Choroid plexus epithelial cell (primary cell): ENCODE measurements around the gene ADI1.
A peak's percentile ranks its signal among the peaks of the same experiment; 100 is the strongest.

Experiments used
- DNase-seq: peaks from one replicate; pipeline ENCODE4 v3.0.0-alpha.2; 2010; ENCODE audit warnings: low read depth
- H3K4me3 ChIP-seq: 2 replicates; pipeline ENCODE4 v1.5.1; 2011; ENCODE audit warnings: low read depth, mild to moderate bottlenecking, control low read depth, low read length, moderate library complexity
- CTCF ChIP-seq: conservative IDR thresholded peaks from 2 replicates; pipeline ENCODE4 v1.5.1; 2011; ENCODE audit warnings: low read depth, mild to moderate bottlenecking, control low read depth, inconsistent platforms, low read length, moderate library complexity

Gene ADI1

GRCh38 chr2:3472296-3472695, 47.0 kb downstream of the ADI1 start:
- DNase-seq, result no peak
- no peak for TF ChIP-seq CTCF
- no peak overlapping the region for H3K4me3 ChIP-seq

GRCh38 chr2:3470856-3471737, 48.2 kb downstream of the ADI1 start:
- TF ChIP-seq CTCF, result no peak
- DNase-seq, result no peak
- no peak overlapping the region for H3K4me3 ChIP-seq

GRCh38 chr2:3470166-3470651, 49.1 kb downstream of the ADI1 start:
- no peak overlapping the region for H3K4me3 ChIP-seq
- peak; percentile 91 for DNase-seq

GRCh38 chr2:3469486-3469885, 49.8 kb downstream of the ADI1 start:
- TF ChIP-seq CTCF, result no peak
- H3K4me3 ChIP-seq, result no peak overlapping the region
- no peak for DNase-seq

More at GRCh38 chr2:3470166-3470651, 49.1 kb downstream of the ADI1 start:
- no peak for TF ChIP-seq CTCF

GRCh38 chr2:3468296-3468988, 50.9 kb downstream of the ADI1 start:
- DNase-seq, result no peak
- TF ChIP-seq CTCF, result no peak
- H3K4me3 ChIP-seq, result no peak overlapping the region

- DNase-seq, result no peak
- no peak for TF ChIP-seq CTCF
- no peak overlapping the region for H3K4me3 ChIP-seq
Observed at GRCh38 chr2:3467654-3468053, 51.7 kb downstream of the ADI1 start.
